ACHN (cell line): ENCODE measurements around the gene SLC5A2.
"Not testable (repeated sequence)": the region's sequence is repeated elsewhere in the genome, so short reads cannot be mapped to it uniquely, and the experiment has no call there.

Experiments used
- DNase-seq: peaks from one replicate; pipeline ENCODE4 v3.0.0-alpha.2; 2015
- in situ Hi-C: cut with HindIII; loops from 2 replicates; pipeline ENCODE4 v1.10.0; 2017; ENCODE audit warnings: low sequenced_read_pairs, low pct_ligation_motif_present, low pct_unique_long_range_greater_than_20kb

Gene SLC5A2

GRCh38 chr16:31472709-31473203, 10.2 kb upstream of the SLC5A2 start:
- in situ Hi-C loops: no loop called here
- DNase-seq: peak; percentile 75

GRCh38 chr16:31473264-31473984, 9.5 kb upstream of the SLC5A2 start:
- in situ Hi-C loops: no loop called here
- DNase-seq: no peak

GRCh38 chr16:31474173-31474714, 8.7 kb upstream of the SLC5A2 start:
- no peak for DNase-seq
- in situ Hi-C loops: no loop called here

- no peak for DNase-seq
- in situ Hi-C loops: no loop called here
Measured at GRCh38 chr16:31474773-31475738, 7.9 kb upstream of the SLC5A2 start.

GRCh38 chr16:31475946-31476302, 7.0 kb upstream of the SLC5A2 start:
- DNase-seq: no peak
- in situ Hi-C loops: no loop called here

GRCh38 chr16:31476303-31477219, 6.4 kb upstream of the SLC5A2 start:
- in situ Hi-C loops: no loop called here
- DNase-seq: no peak

- no peak for DNase-seq
- in situ Hi-C loops: no loop called here
Measured at GRCh38 chr16:31477220-31478216, 5.4 kb upstream of the SLC5A2 start.

GRCh38 chr16:31478956-31479355, 4.0 kb upstream of the SLC5A2 start:
- in situ Hi-C loops: no loop called here
- no peak for DNase-seq

- no peak for DNase-seq
- in situ Hi-C loops: no loop called here
Measured at GRCh38 chr16:31479751-31480150, 3.2 kb upstream of the SLC5A2 start.

- in situ Hi-C loops: no loop called here
- DNase-seq: no peak
Measured at GRCh38 chr16:31480851-31481536, 1.9 kb upstream of the SLC5A2 start.

- DNase-seq, in situ Hi-C loops: not testable (repeated sequence)
Measured at GRCh38 chr16:31484048-31484447, 1.1 kb downstream of the SLC5A2 start.

- DNase-seq: peak; percentile 93
- in situ Hi-C loops: no loop called here
Measured at GRCh38 chr16:31484491-31485171, 1.7 kb downstream of the SLC5A2 start.

- DNase-seq: no peak
- in situ Hi-C loops: no loop called here
Measured at GRCh38 chr16:31485571-31485970, 2.6 kb downstream of the SLC5A2 start.

- in situ Hi-C loops: no loop called here
- no peak for DNase-seq
Measured at GRCh38 chr16:31486045-31486444, 3.1 kb downstream of the SLC5A2 start.

GRCh38 chr16:31487071-31487719, 4.3 kb downstream of the SLC5A2 start:
- no peak for DNase-seq
- in situ Hi-C loops: no loop called here
